ENCODE results near the gene PDCD1LG2.
A peak's percentile ranks its signal among the peaks of the same experiment; 100 is the strongest.

PDCD1LG2 gene

GRCh38 chr9:5569891-5570290, 59.6 kb downstream of the PDCD1LG2 start:
- TF ChIP-seq CTCF (conservative IDR thresholded peaks at IDR 0.05; ENCODE audit: low read length) = no peak
- no peak for DNase-seq (ENCODE audit: low read depth)
- H3K4me3 ChIP-seq (ENCODE audit: low read length) = no peak overlapping the region

GRCh38 chr9:5571629-5572232, 61.4 kb downstream of the PDCD1LG2 start:
- DNase-seq (ENCODE audit: low read depth) = no peak
- no peak for TF ChIP-seq CTCF (conservative IDR thresholded peaks at IDR 0.05; ENCODE audit: low read length)
- no peak overlapping the region for H3K4me3 ChIP-seq (ENCODE audit: low read length)

GRCh38 chr9:5574097-5574496, 63.8 kb downstream of the PDCD1LG2 start:
- no peak overlapping the region for H3K4me3 ChIP-seq (ENCODE audit: low read length)
- no peak for DNase-seq (ENCODE audit: low read depth)
- TF ChIP-seq CTCF (conservative IDR thresholded peaks at IDR 0.05; ENCODE audit: low read length) = no peak

- no peak overlapping the region for H3K4me3 ChIP-seq (ENCODE audit: low read length)
- TF ChIP-seq CTCF (conservative IDR thresholded peaks at IDR 0.05; ENCODE audit: low read length) = no peak
- no peak for DNase-seq (ENCODE audit: low read depth)
These were observed 64.7 kb downstream of the PDCD1LG2 start for GRCh38 chr9:5575000-5575399.

GRCh38 chr9:5577225-5577624, 66.9 kb downstream of the PDCD1LG2 start:
- no peak for TF ChIP-seq CTCF (conservative IDR thresholded peaks at IDR 0.05; ENCODE audit: low read length)
- no peak for DNase-seq (ENCODE audit: low read depth)
- H3K4me3 ChIP-seq (ENCODE audit: low read length) = no peak overlapping the region

GRCh38 chr9:5578018-5578697, 67.8 kb downstream of the PDCD1LG2 start:
- no peak overlapping the region for H3K4me3 ChIP-seq (ENCODE audit: low read length)
- no peak for TF ChIP-seq CTCF (conservative IDR thresholded peaks at IDR 0.05; ENCODE audit: low read length)
- DNase-seq (ENCODE audit: low read depth) = peak; percentile 60

GRCh38 chr9:5578698-5579085, 68.4 kb downstream of the PDCD1LG2 start:
- TF ChIP-seq CTCF (conservative IDR thresholded peaks at IDR 0.05; ENCODE audit: low read length) = no peak
- no peak overlapping the region for H3K4me3 ChIP-seq (ENCODE audit: low read length)
- DNase-seq (ENCODE audit: low read depth) = no peak
